Measurements from ENCODE around the gene CAMK2G.

DNA sequence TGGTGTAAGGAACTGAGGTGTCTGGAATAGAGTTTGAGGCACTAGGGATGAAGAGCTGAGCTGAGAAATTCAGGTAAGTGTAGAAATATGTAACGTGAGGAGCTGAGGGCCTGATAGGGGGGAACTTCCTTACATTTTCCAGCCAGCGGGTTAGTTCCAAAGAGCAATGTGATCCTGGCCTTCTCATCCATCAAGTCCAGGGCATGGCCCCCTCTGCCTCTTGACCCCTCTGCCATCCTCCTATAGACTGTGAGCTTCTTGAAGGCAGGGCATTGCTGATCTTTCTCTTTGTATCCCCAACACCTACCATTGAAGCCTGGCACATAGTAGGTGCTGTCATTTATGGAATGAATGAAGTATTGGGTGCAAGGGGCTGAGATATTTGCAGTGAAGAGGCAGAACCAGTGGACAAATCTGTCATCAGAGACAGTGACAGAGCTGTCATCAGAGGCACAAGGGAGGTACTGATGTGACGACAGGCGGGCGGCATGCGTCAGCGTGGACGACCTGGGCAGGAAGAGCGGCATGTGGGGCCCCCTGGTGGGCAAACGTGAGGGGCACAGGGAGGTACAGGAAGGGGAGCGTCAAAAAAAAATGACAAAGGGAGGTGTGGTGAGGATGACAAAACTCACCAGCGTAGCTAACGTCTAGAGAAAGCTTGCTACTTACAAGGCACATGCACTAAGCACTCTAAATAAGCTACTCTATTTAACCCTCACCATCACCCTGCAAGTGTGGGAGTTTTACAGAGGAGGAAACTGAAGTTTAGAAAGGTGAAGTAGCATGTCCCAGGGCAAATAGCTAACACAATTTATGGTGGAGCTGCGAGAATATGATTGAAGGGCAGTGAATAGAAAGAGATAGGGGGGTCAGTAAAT is 5.2 kb upstream of the CAMK2G start:
- TF ChIP-seq EZH2 (IDR thresholded peaks at IDR 0.05) (no peak), EZH2phosphoT487 (IDR thresholded peaks at IDR 0.05) (no peak)
- TF ChIP-seq, protein P1, sequence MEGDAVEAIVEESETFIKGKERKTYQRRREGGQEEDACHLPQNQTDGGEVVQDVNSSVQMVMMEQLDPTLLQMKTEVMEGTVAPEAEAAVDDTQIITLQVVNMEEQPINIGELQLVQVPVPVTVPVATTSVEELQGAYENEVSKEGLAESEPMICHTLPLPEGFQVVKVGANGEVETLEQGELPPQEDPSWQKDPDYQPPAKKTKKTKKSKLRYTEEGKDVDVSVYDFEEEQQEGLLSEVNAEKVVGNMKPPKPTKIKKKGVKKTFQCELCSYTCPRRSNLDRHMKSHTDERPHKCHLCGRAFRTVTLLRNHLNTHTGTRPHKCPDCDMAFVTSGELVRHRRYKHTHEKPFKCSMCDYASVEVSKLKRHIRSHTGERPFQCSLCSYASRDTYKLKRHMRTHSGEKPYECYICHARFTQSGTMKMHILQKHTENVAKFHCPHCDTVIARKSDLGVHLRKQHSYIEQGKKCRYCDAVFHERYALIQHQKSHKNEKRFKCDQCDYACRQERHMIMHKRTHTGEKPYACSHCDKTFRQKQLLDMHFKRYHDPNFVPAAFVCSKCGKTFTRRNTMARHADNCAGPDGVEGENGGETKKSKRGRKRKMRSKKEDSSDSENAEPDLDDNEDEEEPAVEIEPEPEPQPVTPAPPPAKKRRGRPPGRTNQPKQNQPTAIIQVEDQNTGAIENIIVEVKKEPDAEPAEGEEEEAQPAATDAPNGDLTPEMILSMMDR (IDR thresholded peaks at IDR 0.05) = peak; percentile 87

Measured in neural progenitor cell (in vitro differentiated cells).